GM23248 (cell line): Measurements from ENCODE around the gene RADX.

ENCODE experiments used
- EZH2 ChIP-seq: fragments of 200-600 bp; sonication (generic); IDR thresholded peaks from 2 replicates; pipeline ENCODE4 v1.6.1; 2018; ENCODE audit warnings: antibody characterized with exemption, mild to moderate bottlenecking; ENCODE audit not compliant: insufficient read depth, poor library complexity, severe bottlenecking
- EZH2phosphoT487 ChIP-seq: fragments of 200-600 bp; sonication (generic); IDR thresholded peaks from 2 replicates; pipeline ENCODE4 v1.6.1; 2018; ENCODE audit warnings: antibody characterized with exemption, moderate library complexity, mild to moderate bottlenecking, low read depth; ENCODE audit not compliant: insufficient read depth

GRCh38 chrX:106728337-106728736 is 116.6 kb downstream of the RADX start:
- no peak for TF ChIP-seq EZH2
- no peak for TF ChIP-seq EZH2phosphoT487
